NCI-H524 (cell line): ENCODE results near the gene NGEF.
"Not testable (repeated sequence)": the region's sequence is repeated elsewhere in the genome, so short reads cannot be mapped to it uniquely, and the experiment has no call there.

Experiments used
- DNase-seq, 2 experiments: peaks; one replicate each; lab custom pipeline; 2025; lab: John Stamatoyannopoulos, UW

NGEF gene

GRCh38 chr2:232871835-232872736 is 141.0 kb downstream of the NGEF start:
- DNase-seq = no peak

GRCh38 chr2:232871418-232871834 is 141.6 kb downstream of the NGEF start:
- no peak for DNase-seq

- DNase-seq = no peak
These were observed 142.2 kb downstream of the NGEF start for GRCh38 chr2:232870766-232871371.

- DNase-seq = no peak
These were observed 142.9 kb downstream of the NGEF start, which contains the start of gene SNORC for GRCh38 chr2:232870018-232870765. TSS of gene SNORC (plus strand) at chr2:232870264. CDS start at chr2:232870342, 78 bp downstream.

GRCh38 chr2:232869138-232870017 is 143.7 kb downstream of the NGEF start:
- DNase-seq = no peak

GRCh38 chr2:232866104-232866503 is 147.0 kb downstream of the NGEF start:
- no peak for DNase-seq

GRCh38 chr2:232865165-232865564 is 147.9 kb downstream of the NGEF start:
- no peak for DNase-seq

GRCh38 chr2:232863996-232864395 is 149.1 kb downstream of the NGEF start:
- DNase-seq = no peak

- DNase-seq = no peak
These were observed 151.7 kb downstream of the NGEF start for GRCh38 chr2:232861353-232861752.

GRCh38 chr2:232860593-232861241 is 152.3 kb downstream of the NGEF start:
- DNase-seq = no peak

GRCh38 chr2:232859385-232859916 is 153.6 kb downstream of the NGEF start:
- DNase-seq = no peak

GRCh38 chr2:232857158-232857563 is 155.9 kb downstream of the NGEF start:
- no peak for DNase-seq

- no peak for DNase-seq
These were observed 159.0 kb downstream of the NGEF start for GRCh38 chr2:232854082-232854481.

- DNase-seq = no peak
These were observed 160.4 kb downstream of the NGEF start for GRCh38 chr2:232852676-232853075.

GRCh38 chr2:232852081-232852480 is 161.0 kb downstream of the NGEF start:
- DNase-seq = not testable (repeated sequence)

- DNase-seq = no peak
These were observed 163.0 kb downstream of the NGEF start for GRCh38 chr2:232850039-232850438.

- DNase-seq = no peak
These were observed 167.0 kb downstream of the NGEF start for GRCh38 chr2:232846055-232846454.

GRCh38 chr2:232843834-232844233 is 169.2 kb downstream of the NGEF start:
- no peak for DNase-seq

GRCh38 chr2:232842689-232843088 is 170.4 kb downstream of the NGEF start:
- no peak for DNase-seq

GRCh38 chr2:232839411-232840079 is 173.5 kb downstream of the NGEF start:
- DNase-seq = no peak
